ENCODE results near the gene TMEM121B. TPM values are rescaled to one million over a fixed set of nuclear protein-coding genes. Genes with fewer than 3 reads are reported as not detected.
A peak's percentile ranks its signal among the peaks of the same experiment; 100 is the strongest.

The TMEM121B gene
- total and polyA plus RNA-seq, 2 of the 13 experiments (the other 11 are each of a cell fraction or from before 2014, with no cell fraction given): not detected

GRCh38 chr22:17084554-17085276 is 36.4 kb downstream of the TMEM121B start, which contains the start of gene IL17RA (continued):
- TF ChIP-seq KLF12 (CRISPR knock-in tag; IDR thresholded peaks at IDR 0.05; ENCODE audit: borderline replicate concordance) (peak; percentile 48; the same call in 1 of the 2 replicates), GATA4 (IDR thresholded peaks at IDR 0.05; ENCODE audit: borderline replicate concordance, low read depth) (0 out of 2 replicates have a peak, but pooled peaks have one; percentile 26), MYPOP (CRISPR knock-in tag; IDR thresholded peaks at IDR 0.05) (peak; percentile 68; the same call in 1 of the 2 replicates), PHF20 (CRISPR knock-in tag; IDR thresholded peaks at IDR 0.05) (peak; percentile 63), ZNF883 (CRISPR knock-in tag; IDR thresholded peaks at IDR 0.05; ENCODE audit: not compliant biosample characterization) (no peak), DMAP1 (CRISPR knock-in tag; IDR thresholded peaks at IDR 0.05) (peak; percentile 59; the same call in 1 of the 2 replicates), POLR2G (IDR thresholded peaks at IDR 0.05; ENCODE audit: low read depth, low read length) (peak; percentile 85), HMG20B (CRISPR knock-in tag; conservative IDR thresholded peaks at IDR 0.05) (no peak), KAT8 (CRISPR knock-in tag; IDR thresholded peaks at IDR 0.05) (peak; percentile 68; the same call in 1 of the 2 replicates), ZMYM3 (CRISPR knock-in tag; IDR thresholded peaks at IDR 0.05) (peak; percentile 50; the same call in 1 of the 2 replicates), PHF21A (CRISPR knock-in tag; IDR thresholded peaks at IDR 0.05) (0 out of 2 replicates have a peak, but pooled peaks have one; percentile 36), UBTF (CRISPR knock-in tag; IDR thresholded peaks at IDR 0.05) (peak; percentile 75), DRAP1 (CRISPR knock-in tag; IDR thresholded peaks at IDR 0.05) (0 out of 2 replicates have a peak, but pooled peaks have one; percentile 14), ZNF800 (CRISPR knock-in tag; IDR thresholded peaks at IDR 0.05) (0 out of 2 replicates have a peak, but pooled peaks have one; percentile 40), AGO2 (optimal IDR thresholded peaks at IDR 0.05; ENCODE audit: low read depth, low read length) (no peak), SNAPC4 (CRISPR knock-in tag; IDR thresholded peaks at IDR 0.05) (no peak), ZNF761 (CRISPR knock-in tag; conservative IDR thresholded peaks at IDR 0.05) (no peak), HMG20A (CRISPR knock-in tag; IDR thresholded peaks at IDR 0.05; ENCODE audit: borderline replicate concordance) (no peak)
